ENCODE results near the gene S100A16. TPM values are rescaled to one million over a fixed set of nuclear protein-coding genes. Genes with fewer than 3 reads are reported as not detected.
"Not testable (repeated sequence)": the region's sequence is repeated elsewhere in the genome, so short reads cannot be mapped to it uniquely, and the experiment has no call there.

The S100A16 gene
- total RNA-seq, 8 experiments from 2014 or later, result 2.0 to 108 (median 7.0) TPM

GRCh38 chr1:153598309-153599172 is 14.4 kb downstream of the S100A16 start:
- in situ Hi-C loops (cut with MboI; ENCODE audit: low pct_unique_long_range_greater_than_20kb in 2 of 9, low sequenced_read_pairs in 9 of 9, unreplicated experiment in 9 of 9), result no loop called here
- peaks cover 3 to 6% of the 10 kb centered on the region in 2 donors for H3K4me1 ChIP-seq (replicated peaks in 1 of 2)
- ATAC-seq (replicated peaks in 6 of 8), result peak; percentile 53 to 91 (median 82)
- H3K27ac ChIP-seq, result peak overlapping the region in 1 of 2 donors; percentile 6
- 42 to 100% (median 63%) methylated on average over 1 to 5 of the region's 7 CpGs; no CpG with 5 or more reads in 2 of the 10 experiments for WGBS, 10 experiments
- H3K4me3 ChIP-seq, result no peak overlapping the region

- Histone ChIP-seq H3K27ac (no peak overlapping the region), H3K4me1 (replicated peaks in 1 of 2) (peaks cover 8 to 17% of the 10 kb centered on the region in 2 donors), H3K4me3 (no peak overlapping the region)
- WGBS, 10 experiments, result 80 to 100% (median 93%) methylated on average over 3 to 6 of the region's 6 CpGs; no CpG with 5 or more reads in 5 of the 10 experiments
- in situ Hi-C loops (cut with MboI; ENCODE audit: low pct_unique_long_range_greater_than_20kb in 2 of 9, low sequenced_read_pairs in 9 of 9, unreplicated experiment in 9 of 9), result no loop called here
- ATAC-seq (replicated peaks in 6 of 8), result peak in 2 of 8 experiments; percentile 48 to 54
Measured at GRCh38 chr1:153597206-153597605, 15.7 kb downstream of the S100A16 start.

GRCh38 chr1:153592748-153593147 is 20.2 kb downstream of the S100A16 start:
- WGBS, 10 experiments, result 0 to 75% (median 15%) methylated on average over 1 to 4 of the region's 4 CpGs; no CpG with 5 or more reads in 1 of the 10 experiments
- in situ Hi-C loops (cut with MboI; ENCODE audit: low pct_unique_long_range_greater_than_20kb in 2 of 9, low sequenced_read_pairs in 9 of 9, unreplicated experiment in 9 of 9), result no loop called here
- ATAC-seq (replicated peaks in 6 of 8), result peak in 7 of 8 experiments; percentile 23 to 91 (median 82)
- Histone ChIP-seq H3K27ac (peak overlapping the region in 1 of 2 donors; percentile 18), H3K4me1 (replicated peaks in 1 of 2) (peaks cover 5 to 12% of the 10 kb centered on the region in 2 donors), H3K4me3 (no peak overlapping the region)

- WGBS, 10 experiments, result 65 to 97% (median 86%) methylated on average over 2 of the region's 2 CpGs; no CpG with 5 or more reads in 1 of the 10 experiments
- Histone ChIP-seq H3K4me3 (no peak overlapping the region), H3K4me1 (replicated peaks in 1 of 2) (peaks cover 8 to 12% of the 10 kb centered on the region in 2 donors), H3K27ac (no peak overlapping the region)
- ATAC-seq (replicated peaks in 6 of 8), result no peak
- in situ Hi-C loops (cut with MboI; ENCODE audit: low pct_unique_long_range_greater_than_20kb in 2 of 9, low sequenced_read_pairs in 9 of 9, unreplicated experiment in 9 of 9), result no loop called here
Measured at GRCh38 chr1:153588482-153588881, 24.5 kb downstream of the S100A16 start.

- 85 to 100% (median 91%) methylated on average over 1 to 10 of the region's 10 CpGs for WGBS, 10 experiments
- H3K4me3 ChIP-seq; H3K27ac ChIP-seq; H3K4me1 ChIP-seq (replicated peaks in 1 of 2); in situ Hi-C loops (cut with MboI; ENCODE audit: low pct_unique_long_range_greater_than_20kb in 2 of 9, low sequenced_read_pairs in 9 of 9, unreplicated experiment in 9 of 9); ATAC-seq (replicated peaks in 6 of 8): not testable (repeated sequence)
Measured at GRCh38 chr1:153588033-153588432, 24.9 kb downstream of the S100A16 start.

- in situ Hi-C loops (cut with MboI; ENCODE audit: low pct_unique_long_range_greater_than_20kb in 2 of 9, low sequenced_read_pairs in 9 of 9, unreplicated experiment in 9 of 9), result no loop called here
- Histone ChIP-seq H3K4me1 (replicated peaks in 1 of 2) (peaks cover 3 to 4% of the 10 kb centered on the region in 2 donors), H3K27ac (no peak overlapping the region), H3K4me3 (no peak overlapping the region)
- 17 to 100% (median 75%) methylated on average over 1 to 4 of the region's 5 CpGs; no CpG with 5 or more reads in 1 of the 10 experiments for WGBS, 10 experiments
- ATAC-seq (replicated peaks in 6 of 8), result peak in 1 of 8 experiments; percentile 35
Measured at GRCh38 chr1:153587314-153587713, 25.6 kb downstream of the S100A16 start.

GRCh38 chr1:153586347-153586746 is 26.6 kb downstream of the S100A16 start:
- no peak for ATAC-seq (replicated peaks in 6 of 8)
- in situ Hi-C loops (cut with MboI; ENCODE audit: low pct_unique_long_range_greater_than_20kb in 2 of 9, low sequenced_read_pairs in 9 of 9, unreplicated experiment in 9 of 9), result no loop called here
- H3K4me3 ChIP-seq, result no peak overlapping the region
- no peak overlapping the region for H3K27ac ChIP-seq
- 0 to 71% (median 44%) methylated on average over 1 of the region's 1 CpG; no CpG with 5 or more reads in 1 of the 10 experiments for WGBS, 10 experiments
- peaks cover 0 to 4% of the 10 kb centered on the region in 2 donors for H3K4me1 ChIP-seq (replicated peaks in 1 of 2)

- no peak overlapping the region for H3K27ac ChIP-seq
- H3K4me1 ChIP-seq (replicated peaks in 1 of 2), result peaks cover 0 to 4% of the 10 kb centered on the region in 2 donors
- in situ Hi-C loops (cut with MboI; ENCODE audit: low pct_unique_long_range_greater_than_20kb in 2 of 9, low sequenced_read_pairs in 9 of 9, unreplicated experiment in 9 of 9), result no loop called here
- 60 to 100% (median 92%) methylated on average over 1 of the region's 1 CpG; no CpG with 5 or more reads in 3 of the 10 experiments for WGBS, 10 experiments
- no peak for ATAC-seq (replicated peaks in 6 of 8)
- no peak overlapping the region for H3K4me3 ChIP-seq
Measured at GRCh38 chr1:153585006-153585405, 27.9 kb downstream of the S100A16 start.

- in situ Hi-C loops (cut with MboI; ENCODE audit: low pct_unique_long_range_greater_than_20kb in 2 of 9, low sequenced_read_pairs in 9 of 9, unreplicated experiment in 9 of 9), result no loop called here
Measured at GRCh38 chr1:153583976-153584375, 29.0 kb downstream of the S100A16 start.

GRCh38 chr1:153583514-153583913 is 29.4 kb downstream of the S100A16 start:
- ATAC-seq (replicated peaks in 6 of 8); in situ Hi-C loops (cut with MboI; ENCODE audit: low pct_unique_long_range_greater_than_20kb in 2 of 9, low sequenced_read_pairs in 9 of 9, unreplicated experiment in 9 of 9): not testable (repeated sequence)
- WGBS, 10 experiments, result 29 to 100% (median 76%) methylated on average over 1 to 2 of the region's 3 CpGs

More at GRCh38 chr1:153583976-153584375, 29.0 kb downstream of the S100A16 start:
- 7 to 96% (median 78%) methylated on average over 2 of the region's 2 CpGs; no CpG with 5 or more reads in 2 of the 10 experiments for WGBS, 10 experiments
- H3K4me1 ChIP-seq (replicated peaks in 1 of 2), result peaks cover 0 to 4% of the 10 kb centered on the region in 2 donors
- ATAC-seq (replicated peaks in 6 of 8), result no peak
- no peak overlapping the region for H3K27ac ChIP-seq
- no peak overlapping the region for H3K4me3 ChIP-seq

GRCh38 chr1:153582836-153583235 is 30.1 kb downstream of the S100A16 start:
- H3K4me1 ChIP-seq (replicated peaks in 1 of 2); ATAC-seq (replicated peaks in 6 of 8); H3K27ac ChIP-seq; in situ Hi-C loops (cut with MboI; ENCODE audit: low pct_unique_long_range_greater_than_20kb in 2 of 9, low sequenced_read_pairs in 9 of 9, unreplicated experiment in 9 of 9); H3K4me3 ChIP-seq: not testable (repeated sequence)
- no CpG with 5 or more reads among the region's 34 CpGs for WGBS, 10 experiments

More at GRCh38 chr1:153583514-153583913, 29.4 kb downstream of the S100A16 start:
- not testable (repeated sequence) for H3K27ac ChIP-seq; H3K4me3 ChIP-seq; H3K4me1 ChIP-seq (replicated peaks in 1 of 2)

GRCh38 chr1:153578936-153579335 is 34.0 kb downstream of the S100A16 start:
- in situ Hi-C loops (cut with MboI; ENCODE audit: low pct_unique_long_range_greater_than_20kb in 2 of 9, low sequenced_read_pairs in 9 of 9, unreplicated experiment in 9 of 9), result no loop called here
- no peak for ATAC-seq (replicated peaks in 6 of 8)
- H3K4me1 ChIP-seq (replicated peaks in 1 of 2), result peaks cover 4 to 9% of the 10 kb centered on the region in 2 donors
- H3K27ac ChIP-seq, result no peak overlapping the region
- H3K4me3 ChIP-seq, result no peak overlapping the region
- 14 to 89% (median 75%) methylated on average over 1 to 3 of the region's 3 CpGs; no CpG with 5 or more reads in 2 of the 10 experiments for WGBS, 10 experiments

- in situ Hi-C loops (cut with MboI; ENCODE audit: low pct_unique_long_range_greater_than_20kb in 2 of 9, low sequenced_read_pairs in 9 of 9, unreplicated experiment in 9 of 9), result no loop called here
- no peak overlapping the region for H3K27ac ChIP-seq
- peaks cover under 1 to 9% of the 10 kb centered on the region in 2 donors for H3K4me1 ChIP-seq (replicated peaks in 1 of 2)
- peak in 4 of 8 experiments; percentile 26 to 49 (median 40) for ATAC-seq (replicated peaks in 6 of 8)
- no peak overlapping the region for H3K4me3 ChIP-seq
Measured at GRCh38 chr1:153578490-153578889, 34.4 kb downstream of the S100A16 start.

Measured in motor neuron (in vitro differentiated cells).